Trophoblast cell (in vitro differentiated cells and primary cell): ENCODE data around the gene NDUFS4.

ENCODE experiments used
- DNase-seq, 2 donors: peaks; one replicate each; pipeline ENCODE4 v3.0.0-alpha.2; 2016
- H2AFZ ChIP-seq: 2 replicates; pipeline ENCODE4 v1.6.1; 2013; ENCODE audit warnings: low read length, moderate library complexity, mild to moderate bottlenecking; ENCODE audit not compliant: insufficient read depth, poor library complexity
- H2AK5ac ChIP-seq: 2 replicates; pipeline ENCODE4 v1.6.1; 2013; ENCODE audit warnings: mild to moderate bottlenecking, low read length
- H2BK120ac ChIP-seq: 2 replicates; pipeline ENCODE4 v1.6.1; 2013; ENCODE audit warnings: low read length, mild to moderate bottlenecking, moderate library complexity; ENCODE audit not compliant: insufficient read depth, poor library complexity
- H2BK12ac ChIP-seq: 2 replicates; pipeline ENCODE4 v1.6.1; 2013; ENCODE audit warnings: mild to moderate bottlenecking, low read length, moderate library complexity
- H2BK5ac ChIP-seq: 2 replicates; pipeline ENCODE4 v1.6.1; 2013; ENCODE audit warnings: low read length, low read depth, moderate library complexity, mild to moderate bottlenecking; ENCODE audit not compliant: poor library complexity
- H3K14ac ChIP-seq: 2 replicates; pipeline ENCODE4 v1.6.1; 2013; ENCODE audit warnings: mild to moderate bottlenecking, low read length
- H3K18ac ChIP-seq: 2 replicates; pipeline ENCODE4 v1.6.1; 2013; ENCODE audit warnings: mild to moderate bottlenecking, low read length
- H3K23ac ChIP-seq: 2 replicates; pipeline ENCODE4 v1.6.1; 2013; ENCODE audit warnings: low read length
- H3K27ac ChIP-seq: 2 replicates; pipeline ENCODE4 v1.5.1; 2013; ENCODE audit warnings: low read depth, mild to moderate bottlenecking, inconsistent platforms, low read length, moderate library complexity
- H3K27me3 ChIP-seq: 2 replicates; pipeline ENCODE4 v1.6.1; 2013; ENCODE audit warnings: inconsistent platforms, mild to moderate bottlenecking, low read length, moderate library complexity; ENCODE audit not compliant: insufficient read depth
- H3K36me3 ChIP-seq, 2 experiments: 1 replicate in 1 of 2; 2 replicates in 1 of 2; pipeline ENCODE4 v1.6.1; 2013; ENCODE audit warnings: low read length in 2 of 2, mild to moderate bottlenecking in 2 of 2, moderate library complexity in 1 of 2; ENCODE audit not compliant: insufficient read depth in 2 of 2, control insufficient read depth in 1 of 2
- H3K4ac ChIP-seq: 2 replicates; pipeline ENCODE4 v1.6.1; 2013; ENCODE audit warnings: low read depth, mild to moderate bottlenecking, low read length, moderate library complexity
- H3K4me1 ChIP-seq, 2 experiments: 1 replicate in 1 of 2; 2 replicates in 1 of 2; pipeline ENCODE4 v1.6.1; 2013; ENCODE audit warnings: low read length in 2 of 2, mild to moderate bottlenecking in 2 of 2, moderate library complexity in 1 of 2; ENCODE audit not compliant: insufficient read depth in 2 of 2, control insufficient read depth in 1 of 2
- H3K4me2 ChIP-seq: 2 replicates; pipeline ENCODE4 v1.6.1; 2013; ENCODE audit warnings: inconsistent platforms, mild to moderate bottlenecking, low read length, moderate library complexity
- H3K4me3 ChIP-seq: 2 replicates; pipeline ENCODE4 v1.5.1; 2013; ENCODE audit warnings: mild to moderate bottlenecking, low read depth, low read length, inconsistent platforms
- H3K79me1 ChIP-seq: one replicate; pipeline ENCODE4 v1.6.1; 2013; ENCODE audit warnings: low read length
- H3K79me2 ChIP-seq: 2 replicates; pipeline ENCODE4 v1.6.1; 2013; ENCODE audit warnings: low read length, mild to moderate bottlenecking; ENCODE audit not compliant: control insufficient read depth, insufficient read depth, poor library complexity
- H3K9ac ChIP-seq: 2 replicates; pipeline ENCODE4 v1.6.1; 2013; ENCODE audit warnings: mild to moderate bottlenecking, low read length
- H3K9me3 ChIP-seq: 2 replicates; pipeline ENCODE4 v1.6.1; 2013; ENCODE audit warnings: low read depth, mild to moderate bottlenecking, control low read depth, inconsistent platforms, low read length; ENCODE audit not compliant: insufficient read depth
- H4K12ac ChIP-seq: 2 replicates; pipeline ENCODE4 v1.6.1; 2013; ENCODE audit warnings: low read depth, mild to moderate bottlenecking, low read length, moderate library complexity
- H4K8ac ChIP-seq: 2 replicates; pipeline ENCODE4 v1.6.1; 2013; ENCODE audit warnings: low read depth, mild to moderate bottlenecking, low read length, moderate library complexity
- H4K91ac ChIP-seq: one replicate; pipeline ENCODE4 v1.6.1; 2013; ENCODE audit warnings: low read depth, mild to moderate bottlenecking, low read length, moderate library complexity
- WGBS: extraction: QIAGEN DNeasy Blood & Tissue Kit; methylation state at CpG from one replicate; pipeline ENCODE4 v1.1.7; 2013; ENCODE audit warnings: missing lambda C conversion rate; ENCODE audit not compliant: insufficient read length, insufficient coverage; ENCODE audit errors: extremely low coverage; 5-methylcytosine and 5-hydroxymethylcytosine counted together

NDUFS4 gene

DNA sequence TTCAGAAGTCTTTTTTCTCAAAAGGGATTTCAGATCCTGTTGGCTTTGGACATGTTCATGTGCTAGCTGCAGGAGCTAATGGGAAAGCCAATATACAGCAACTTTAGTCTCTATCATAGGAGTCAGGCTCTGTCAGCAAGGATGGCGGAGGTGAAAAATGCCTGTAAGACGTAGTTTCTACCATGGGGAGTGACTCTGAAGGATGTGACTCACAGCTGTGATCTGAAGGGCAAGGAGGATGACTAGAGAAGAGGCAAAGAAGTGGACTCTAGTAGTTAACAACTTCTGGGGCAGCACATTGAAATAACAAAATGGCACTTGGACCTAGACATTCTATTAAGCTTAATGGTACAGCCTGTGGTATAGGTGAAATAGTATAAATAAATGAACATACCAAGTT lies 3.1 kb upstream of the NDUFS4 start:
- Histone ChIP-seq H3K14ac (no peak overlapping the region), H4K12ac (no peak overlapping the region), H3K36me3 (no peaks in the 10 kb centered on the region), H3K9me3 (no peaks in the 10 kb centered on the region), H3K79me1 (peaks cover 3% of the 10 kb centered on the region), H3K4ac (no peak overlapping the region), H3K27me3 (no peaks in the 10 kb centered on the region), H2BK120ac (no peak overlapping the region), H3K79me2 (peaks cover 2% of the 10 kb centered on the region), H3K27ac (no peak overlapping the region), H4K91ac (no peak overlapping the region), H3K23ac (no peak overlapping the region), H2AK5ac (no peak overlapping the region), H3K4me3 (no peak overlapping the region), H3K18ac (no peak overlapping the region), H3K9ac (no peak overlapping the region), H2BK12ac (no peak overlapping the region), H3K4me1 (no peaks in the 10 kb centered on the region), H2BK5ac (no peak overlapping the region), H2AFZ (no peak overlapping the region), H4K8ac (no peak overlapping the region), H3K4me2 (no peak overlapping the region)
- WGBS: no CpG with 5 or more reads among the region's 2 CpGs
- no peak for DNase-seq

DNA sequence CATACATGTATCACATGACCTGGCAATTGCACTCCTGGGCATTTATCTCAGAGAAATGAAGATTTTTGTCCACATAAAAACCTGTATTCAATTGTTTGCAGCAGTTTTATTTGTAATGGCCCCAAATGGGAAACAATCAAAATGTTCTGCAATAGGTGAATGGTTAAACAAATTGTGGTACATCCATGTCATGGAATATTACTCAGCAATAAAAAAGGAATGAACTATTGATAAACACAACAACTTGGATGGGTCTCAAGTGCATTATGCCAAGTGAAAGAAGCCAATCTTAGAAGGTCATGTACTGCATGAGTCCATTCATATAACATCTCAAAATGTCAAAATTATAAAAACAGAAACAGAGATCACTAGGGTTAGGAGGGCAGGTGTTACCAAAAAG lies 1.5 kb upstream of the NDUFS4 start:
- H2BK5ac ChIP-seq: no peak overlapping the region
- H3K18ac ChIP-seq: no peak overlapping the region

DNA sequence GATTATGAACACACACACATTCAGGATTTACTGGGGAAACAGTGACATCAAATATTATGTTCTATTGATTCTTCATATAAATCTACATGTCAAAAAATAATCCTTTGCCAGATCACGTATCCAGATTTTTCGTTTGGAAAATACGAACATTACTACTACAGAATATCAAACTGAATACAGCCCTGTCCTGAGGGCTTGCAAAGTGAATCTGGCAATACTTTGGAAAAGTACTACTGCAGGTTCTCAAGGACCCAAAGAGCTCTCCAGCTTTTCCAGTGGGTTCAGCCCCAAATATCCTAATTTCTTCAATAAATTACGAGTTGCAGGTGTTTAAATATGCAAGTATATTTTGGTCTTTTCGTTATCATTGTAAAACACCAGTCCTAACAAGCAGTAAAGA lies 411 bp upstream of the NDUFS4 start:
- no peak for DNase-seq
- H3K79me1 ChIP-seq: peaks cover 3% of the 10 kb centered on the region

More for the DNA sequence above, 1.5 kb upstream of the NDUFS4 start:
- Histone ChIP-seq H2BK12ac (no peak overlapping the region), H3K9ac (no peak overlapping the region), H2BK120ac (no peak overlapping the region), H4K8ac (no peak overlapping the region), H3K27ac (no peak overlapping the region), H3K23ac (no peak overlapping the region), H3K4me1 (no peaks in the 10 kb centered on the region), H4K12ac (no peak overlapping the region), H2AK5ac (no peak overlapping the region), H4K91ac (no peak overlapping the region), H3K36me3 (no peaks in the 10 kb centered on the region), H3K4ac (no peak overlapping the region), H3K79me2 (peaks cover 2% of the 10 kb centered on the region), H3K14ac (no peak overlapping the region), H3K9me3 (no peaks in the 10 kb centered on the region), H3K27me3 (no peaks in the 10 kb centered on the region), H3K4me2 (no peak overlapping the region), H3K79me1 (peaks cover 3% of the 10 kb centered on the region), H3K4me3 (no peak overlapping the region), H2AFZ (no peak overlapping the region)
- DNase-seq: no peak

DNA sequence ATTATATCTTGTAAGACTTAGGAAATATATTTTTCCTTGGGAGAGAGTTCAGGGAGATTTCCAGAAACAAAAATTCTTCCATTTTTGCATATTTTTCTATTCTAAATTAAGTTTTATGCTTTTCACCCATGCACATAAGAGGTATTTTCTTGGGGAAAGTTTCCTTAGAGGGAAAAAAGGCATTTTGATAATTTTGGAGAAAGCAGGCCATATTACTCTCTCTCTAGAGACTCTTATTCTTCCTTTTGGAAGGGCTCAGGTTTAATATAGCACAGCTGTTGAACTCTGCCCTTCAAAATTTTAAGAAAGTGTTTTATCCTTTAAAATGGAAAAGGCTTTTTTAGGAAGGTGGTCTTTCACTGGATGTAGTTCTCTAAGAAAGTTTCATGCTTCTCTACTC lies 8.0 kb downstream of the NDUFS4 start:
- Histone ChIP-seq H3K23ac (no peak overlapping the region), H2BK12ac (no peak overlapping the region), H3K36me3 (no peaks in the 10 kb centered on the region), H3K4me2 (no peak overlapping the region), H3K14ac (no peak overlapping the region), H2BK120ac (no peak overlapping the region), H3K9ac (no peak overlapping the region), H3K4ac (no peak overlapping the region), H3K27ac (no peak overlapping the region), H2AFZ (no peak overlapping the region), H3K9me3 (no peaks in the 10 kb centered on the region), H3K79me2 (no peaks in the 10 kb centered on the region), H3K4me1 (no peaks in the 10 kb centered on the region), H4K8ac (no peak overlapping the region), H4K12ac (no peak overlapping the region), H3K4me3 (no peak overlapping the region), H3K18ac (no peak overlapping the region), H4K91ac (no peak overlapping the region), H3K27me3 (no peaks in the 10 kb centered on the region), H3K79me1 (no peaks in the 10 kb centered on the region), H2AK5ac (no peak overlapping the region), H2BK5ac (no peak overlapping the region)
- DNase-seq: no peak

More for the DNA sequence above, 411 bp upstream of the NDUFS4 start:
- no CpG with 5 or more reads among the region's 5 CpGs for WGBS
- Histone ChIP-seq H3K23ac (no peak overlapping the region), H3K9ac (no peak overlapping the region), H2BK12ac (no peak overlapping the region), H3K9me3 (no peaks in the 10 kb centered on the region), H3K4me2 (peak overlapping the region; percentile 38), H4K91ac (no peak overlapping the region), H3K36me3 (no peaks in the 10 kb centered on the region), H3K14ac (no peak overlapping the region), H3K4ac (no peak overlapping the region), H2AK5ac (no peak overlapping the region), H2BK5ac (no peak overlapping the region), H2BK120ac (no peak overlapping the region), H3K79me2 (peaks cover 2% of the 10 kb centered on the region), H3K27me3 (no peaks in the 10 kb centered on the region), H3K18ac (no peak overlapping the region), H3K4me1 (no peaks in the 10 kb centered on the region), H4K12ac (no peak overlapping the region), H3K4me3 (no peak overlapping the region), H2AFZ (no peak overlapping the region), H4K8ac (peak overlapping the region; percentile 54), H3K27ac (no peak overlapping the region)

DNA sequence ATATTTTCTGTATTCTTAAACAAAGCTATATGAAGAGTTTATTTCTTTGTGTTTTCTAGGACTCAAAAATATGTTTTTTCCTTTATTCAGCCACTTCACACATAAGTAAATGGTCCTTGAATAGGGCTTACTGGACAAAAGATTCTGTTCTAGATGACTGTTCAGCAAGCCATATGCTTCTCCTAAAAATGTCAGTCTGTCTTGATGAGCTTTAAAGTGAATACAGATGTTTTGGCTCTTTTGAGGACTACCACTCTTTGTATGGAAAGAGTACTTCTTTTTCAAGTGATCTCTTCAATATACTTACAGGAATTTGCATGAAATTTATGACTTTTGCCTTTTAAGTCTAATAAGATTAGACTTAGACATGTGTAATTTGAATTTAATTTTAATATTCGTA lies 8.4 kb downstream of the NDUFS4 start:
- DNase-seq: no peak
- Histone ChIP-seq H3K18ac (no peak overlapping the region), H3K23ac (no peak overlapping the region), H2BK12ac (no peak overlapping the region), H3K14ac (no peak overlapping the region), H3K4me1 (no peaks in the 10 kb centered on the region), H2AK5ac (no peak overlapping the region), H4K91ac (no peak overlapping the region), H3K36me3 (no peaks in the 10 kb centered on the region), H3K79me1 (no peaks in the 10 kb centered on the region), H4K8ac (no peak overlapping the region), H3K79me2 (no peaks in the 10 kb centered on the region), H3K4me2 (no peak overlapping the region), H3K9me3 (no peaks in the 10 kb centered on the region), H2BK120ac (no peak overlapping the region), H3K27me3 (no peaks in the 10 kb centered on the region), H3K9ac (no peak overlapping the region), H2AFZ (no peak overlapping the region), H2BK5ac (no peak overlapping the region), H3K4me3 (no peak overlapping the region), H4K12ac (no peak overlapping the region), H3K4ac (no peak overlapping the region), H3K27ac (no peak overlapping the region)
- no CpG with 5 or more reads among the region's 1 CpG for WGBS
